Activated T-cell treated with anti-CD3 and anti-CD28 coated beads, Interleukin-2, amount 50 U/mL, for 72 hours (primary cell): ENCODE measurements around the gene SEC61A2. TPM values are rescaled to one million over a fixed set of nuclear protein-coding genes. Genes with fewer than 3 reads are reported as not detected.

Experiments used
- ATAC-seq, 2 donors: fragments of 150-1000 bp; cut with Tn5 transposase; replicated peaks in 1 of 2; 2 replicates each; pipeline ENCODE4 v1.10.0; 2021; ENCODE audit warnings: moderate library complexity in 2 of 2, mild to moderate bottlenecking in 1 of 2
- DNase-seq, 2 donors: peaks; one replicate each; pipeline ENCODE4 v3.0.0; 2021 to 2022; ENCODE audit warnings: mixed read lengths in 1 of 2
- H3K27ac Mint-ChIP-seq: one replicate; pipeline ENCODE4 v1.8.0; 2022; ENCODE audit warnings: mild to moderate bottlenecking, moderate library complexity, mixed read lengths
- H3K27me3 Mint-ChIP-seq: one replicate; pipeline ENCODE4 v1.8.0; 2022; ENCODE audit warnings: low read depth, mixed read lengths
- H3K36me3 Mint-ChIP-seq, 2 donors: one replicate each; pipeline ENCODE4 v1.8.0; 2022; ENCODE audit warnings: mixed read lengths in 2 of 2, mild to moderate bottlenecking in 1 of 2; ENCODE audit not compliant: insufficient read depth in 2 of 2
- H3K4me1 Mint-ChIP-seq: one replicate; pipeline ENCODE4 v1.8.0; 2022; ENCODE audit warnings: low read depth, mixed read lengths
- H3K4me3 Mint-ChIP-seq, 2 donors: one replicate each; pipeline ENCODE4 v1.8.0; 2022; ENCODE audit warnings: mild to moderate bottlenecking in 2 of 2, mixed read lengths in 2 of 2, moderate library complexity in 2 of 2
- H3K9me3 Mint-ChIP-seq, 2 donors: one replicate each; pipeline ENCODE4 v1.8.0; 2022; ENCODE audit warnings: mixed read lengths in 2 of 2
- total RNA-seq, 2 donors: library from RNA; stranded (reverse); gene quantifications; one replicate each; pipeline ENCODE4 v1.2.3, GENCODE V29; 2022

The SEC61A2 gene
- total RNA-seq, 2 donors from 2014 or later, result 20.3 to 20.9 TPM

DNA sequence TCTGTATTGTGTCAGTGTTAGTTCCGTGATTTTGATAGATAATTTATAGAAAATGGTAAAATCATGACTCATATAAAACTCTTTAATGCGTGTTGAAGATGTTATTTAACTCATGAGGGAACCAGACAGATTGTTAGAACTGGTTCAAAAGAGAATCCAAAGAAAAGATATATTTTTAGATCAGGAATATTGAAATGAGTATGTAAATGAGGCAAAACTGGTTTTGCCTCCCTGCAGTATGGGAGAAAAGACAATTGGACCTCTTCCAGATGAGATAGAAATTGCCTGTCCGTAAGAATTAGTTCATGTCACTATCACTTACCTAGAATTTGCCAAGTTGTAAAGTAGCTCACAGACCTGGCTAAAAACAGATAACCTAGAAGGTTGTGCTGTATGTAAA is 84.1 kb downstream of the SEC61A2 start:
- Mint-ChIP-seq H3K36me3 (peaks cover 8 to 33% of the 10 kb centered on the region in 2 donors), H3K4me3 (no peak overlapping the region), H3K27ac (peak overlapping the region; percentile 63), H3K9me3 (no peaks in the 10 kb centered on the region), H3K27me3 (no peaks in the 10 kb centered on the region), H3K4me1 (peaks cover 19% of the 10 kb centered on the region)
- no peak for DNase-seq
- ATAC-seq, result no peak

DNA sequence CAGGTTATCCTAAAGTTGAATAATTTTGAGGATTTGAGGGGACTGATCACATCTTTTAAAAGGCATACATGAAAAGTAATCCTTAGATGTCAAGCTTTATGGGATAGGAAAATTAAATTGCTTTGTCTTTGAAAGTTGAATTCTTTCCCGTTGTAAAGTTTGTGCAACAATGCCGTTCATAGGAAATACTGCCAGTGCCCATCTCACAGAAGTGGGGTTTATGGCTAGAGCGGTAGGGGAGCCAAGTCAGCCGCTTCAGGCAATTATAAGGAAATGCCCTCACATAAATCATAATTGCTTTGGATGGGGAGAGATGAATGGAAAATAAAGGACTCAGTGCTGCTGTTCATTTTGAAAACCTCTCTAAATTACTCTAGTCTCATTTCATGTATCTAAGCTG is 84.6 kb downstream of the SEC61A2 start:
- Mint-ChIP-seq H3K9me3 (no peaks in the 10 kb centered on the region), H3K27me3 (no peaks in the 10 kb centered on the region), H3K4me1 (peaks cover 19% of the 10 kb centered on the region), H3K4me3 (no peak overlapping the region), H3K36me3 (peaks cover 8 to 35% of the 10 kb centered on the region in 2 donors), H3K27ac (peak overlapping the region; percentile 90)
- ATAC-seq, result no peak
- no peak for DNase-seq

DNA sequence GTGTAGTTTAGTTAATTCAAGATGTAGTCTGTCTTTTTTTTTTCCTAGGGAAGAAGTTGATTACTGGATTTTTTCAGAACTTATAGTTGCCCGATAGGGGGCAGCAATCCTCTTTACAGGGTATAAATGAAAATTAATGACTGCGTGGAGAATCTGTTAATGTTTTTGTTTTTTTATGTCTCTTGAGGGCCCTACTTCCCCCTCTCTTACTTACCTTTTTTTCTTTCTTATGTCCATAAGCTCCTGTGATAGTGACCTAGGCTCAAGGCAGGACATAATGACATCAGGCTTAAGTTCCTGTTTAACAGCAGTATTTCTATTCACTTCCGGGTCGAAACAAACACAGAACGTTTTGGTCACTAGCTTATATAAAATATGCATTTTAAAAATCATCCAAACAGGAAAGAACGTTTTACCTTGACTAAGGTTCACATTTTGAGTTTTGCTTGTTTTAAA is 85.3 kb downstream of the SEC61A2 start:
- H3K27me3 Mint-ChIP-seq, result no peaks in the 10 kb centered on the region
- peaks cover 8 to 40% of the 10 kb centered on the region in 2 donors for H3K36me3 Mint-ChIP-seq
- DNase-seq, result peak; percentile 45 to 52
- H3K4me1 Mint-ChIP-seq, result peaks cover 19% of the 10 kb centered on the region
- ATAC-seq, result peak in 1 of 2 donors; percentile 32
- peak overlapping the region; percentile 90 for H3K27ac Mint-ChIP-seq
- H3K4me3 Mint-ChIP-seq, result peak overlapping the region; percentile 44 to 59
- no peaks in the 10 kb centered on the region for H3K9me3 Mint-ChIP-seq

Other genes with a start within 250 kb of the SEC61A2 start
- 10 to 100 TPM; 35.8 to 40.5 TPM for gene UPF2, start 86.9 kb upstream of the SEC61A2 start, total RNA-seq
- 10 to 100 TPM; 28.6 to 29.8 TPM for gene DHTKD1, start 60.7 kb upstream of the SEC61A2 start, total RNA-seq
- gene NUDT5, start 66.2 kb downstream of the SEC61A2 start, total RNA-seq, result 10 to 100 TPM; 79.3 to 94.7 TPM
- 10 to 100 TPM; 84.6 to 85.4 TPM for gene CDC123, start 66.5 kb downstream of the SEC61A2 start, total RNA-seq
- gene CAMK1D, start 219.9 kb downstream of the SEC61A2 start, total RNA-seq, result 10 to 100 TPM; 19.9 to 25.3 TPM